HEK293T (cell line): ENCODE data around the gene SALL1.

Source experiments
- CTCF ChIA-PET: fragments of 350-600 bp; formaldehyde crosslinking; extraction: SDS; loops from one replicate; lab custom pipeline; 2021; ENCODE audit warnings: antibody characterized with exemption, inconsistent platforms; lab: Yijun Ruan, JAX
- POLR2A ChIA-PET: fragments of 350-600 bp; formaldehyde crosslinking; extraction: SDS; loops from one replicate; lab custom pipeline; 2020; ENCODE audit warnings: antibody characterized with exemption, inconsistent platforms; lab: Yijun Ruan, JAX
- DNase-seq: peaks from one replicate; pipeline ENCODE4 v3.0.0; 2012; ENCODE audit warnings: mixed read lengths; ENCODE audit errors: extremely low spot score
- ARNT ChIP-seq: fragments of 450-650 bp; IDR thresholded peaks from 2 replicates; pipeline ENCODE4 v1.6.1; 2017; ENCODE audit warnings: mild to moderate bottlenecking
- BHLHE40 ChIP-seq: fragments of 450-650 bp; IDR thresholded peaks from 2 replicates; pipeline ENCODE4 v1.6.1; 2016; ENCODE audit warnings: mild to moderate bottlenecking, moderate library complexity, borderline replicate concordance
- CTBP1 ChIP-seq: fragments of 450-650 bp; IDR thresholded peaks from 2 replicates; pipeline ENCODE4 v1.6.1; 2016; ENCODE audit warnings: borderline replicate concordance
- ELF4 ChIP-seq: fragments of 450-650 bp; IDR thresholded peaks from 2 replicates; pipeline ENCODE4 v1.6.1; 2017; ENCODE audit warnings: antibody characterized with exemption
- FOXA1 ChIP-seq: fragments of 450-650 bp; IDR thresholded peaks from 2 replicates; pipeline ENCODE4 v1.6.1; 2016; ENCODE audit warnings: mild to moderate bottlenecking
- FOXK2 ChIP-seq: fragments of 450-650 bp; IDR thresholded peaks from 2 replicates; pipeline ENCODE4 v1.6.1; 2016; ENCODE audit warnings: mild to moderate bottlenecking
- FOXM1 ChIP-seq: fragments of 450-650 bp; IDR thresholded peaks from 2 replicates; pipeline ENCODE4 v1.6.1; 2017; ENCODE audit warnings: mild to moderate bottlenecking, borderline replicate concordance
- HDGF ChIP-seq: fragments of 450-650 bp; IDR thresholded peaks from 2 replicates; pipeline ENCODE4 v1.6.1; 2017; ENCODE audit warnings: antibody characterized with exemption, borderline replicate concordance
- L3MBTL2 ChIP-seq: fragments of 450-650 bp; conservative IDR thresholded peaks from 2 replicates; pipeline ENCODE4 v1.6.1; 2016; ENCODE audit warnings: mild to moderate bottlenecking
- LEF1 ChIP-seq: fragments of 450-650 bp; IDR thresholded peaks from 2 replicates; pipeline ENCODE4 v1.6.1; 2017; ENCODE audit warnings: mild to moderate bottlenecking, borderline replicate concordance
- NFRKB ChIP-seq: fragments of 450-650 bp; IDR thresholded peaks from 2 replicates; pipeline ENCODE4 v1.6.1; 2016; ENCODE audit warnings: mild to moderate bottlenecking, moderate library complexity
- PKNOX1 ChIP-seq: fragments of 450-650 bp; IDR thresholded peaks from 2 replicates; pipeline ENCODE4 v1.6.1; 2016
- SP1 ChIP-seq: fragments of 450-650 bp; IDR thresholded peaks from 2 replicates; pipeline ENCODE4 v1.6.1; 2017
- SUZ12 ChIP-seq: fragments of 450-650 bp; IDR thresholded peaks from 2 replicates; pipeline ENCODE4 v1.6.1; 2016; ENCODE audit warnings: mild to moderate bottlenecking
- TARDBP ChIP-seq: fragments of 450-650 bp; IDR thresholded peaks from 2 replicates; pipeline ENCODE4 v1.6.1; 2016
- ZNF384 ChIP-seq: fragments of 450-650 bp; IDR thresholded peaks from 2 replicates; pipeline ENCODE4 v1.6.1; 2016

The SALL1 gene

GRCh38 chr16:51109173-51109572 is 41.9 kb downstream of the SALL1 start:
- CTCF ChIA-PET = no interaction called here
- TF ChIP-seq LEF1 (no peak), ELF4 (no peak), HDGF (no peak), TARDBP (no peak), SP1 (no peak), SUZ12 (no peak), FOXM1 (no peak), L3MBTL2 (no peak), BHLHE40 (no peak), PKNOX1 (no peak), FOXK2 (no peak), CTBP1 (no peak), ARNT (no peak), FOXA1 (no peak), NFRKB (no peak)
- POLR2A ChIA-PET = no interaction called here
- no peak for DNase-seq

GRCh38 chr16:51107742-51108141 is 43.3 kb downstream of the SALL1 start:
- no peak for TF ChIP-seq L3MBTL2
- no peak for TF ChIP-seq FOXK2
- no peak for TF ChIP-seq SUZ12
- TF ChIP-seq PKNOX1 = no peak
- TF ChIP-seq NFRKB = no peak
- CTCF ChIA-PET = no interaction called here
- DNase-seq = no peak
- POLR2A ChIA-PET = no interaction called here

- ChIA-PET POLR2A (no interaction called here), CTCF (no interaction called here)
- no peak for DNase-seq
- TF ChIP-seq ELF4 = no peak
- TF ChIP-seq L3MBTL2 = no peak
- TF ChIP-seq PKNOX1 = no peak
- TF ChIP-seq FOXK2 = no peak
- TF ChIP-seq LEF1 = no peak
- no peak for TF ChIP-seq HDGF
- TF ChIP-seq CTBP1 = no peak
- no peak for TF ChIP-seq FOXM1
- no peak for TF ChIP-seq SP1
- TF ChIP-seq FOXA1 = no peak
- no peak for TF ChIP-seq ZNF384
- no peak for TF ChIP-seq SUZ12
- TF ChIP-seq TARDBP = no peak
- no peak for TF ChIP-seq NFRKB
- TF ChIP-seq BHLHE40 = no peak
- TF ChIP-seq ARNT = no peak
Measured at GRCh38 chr16:51106535-51106934, 44.5 kb downstream of the SALL1 start.

DNA sequence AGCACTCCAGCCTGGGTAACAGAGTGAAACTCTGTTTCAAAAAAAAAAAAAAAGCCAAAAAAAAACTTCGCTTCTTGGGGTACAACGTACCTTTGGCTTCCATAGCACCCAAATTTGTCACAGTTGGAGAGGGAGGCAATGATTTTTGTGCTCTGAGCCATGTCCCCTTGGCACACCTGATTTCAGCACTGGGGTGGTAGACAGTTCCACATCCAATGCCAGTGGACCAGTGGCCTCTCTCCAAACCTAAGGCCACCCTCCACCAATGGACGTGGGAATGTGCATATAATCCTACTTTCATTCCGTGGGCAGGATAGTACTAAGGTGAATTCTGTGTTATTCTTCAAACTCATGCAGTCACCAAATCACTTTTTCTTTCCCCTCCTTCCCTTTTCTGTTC is 47.5 kb downstream of the SALL1 start:
- ChIA-PET POLR2A (no interaction called here), CTCF (no interaction called here)
- no peak for DNase-seq
- TF ChIP-seq ELF4 (no peak), HDGF (no peak), BHLHE40 (no peak), SUZ12 (no peak), SP1 (no peak), TARDBP (no peak), ZNF384 (no peak), PKNOX1 (no peak), FOXM1 (no peak), NFRKB (no peak), LEF1 (no peak), FOXA1 (no peak), CTBP1 (no peak), L3MBTL2 (no peak), FOXK2 (no peak), ARNT (no peak)

- CTCF ChIA-PET = no interaction called here
- POLR2A ChIA-PET = no interaction called here
- no peak for TF ChIP-seq SUZ12
- no peak for TF ChIP-seq BHLHE40
- TF ChIP-seq ARNT = no peak
- no peak for TF ChIP-seq PKNOX1
- TF ChIP-seq HDGF = no peak
- TF ChIP-seq ELF4 = no peak
- TF ChIP-seq L3MBTL2 = no peak
- TF ChIP-seq FOXA1 = no peak
- TF ChIP-seq NFRKB = no peak
- no peak for TF ChIP-seq FOXK2
- TF ChIP-seq SP1 = no peak
- no peak for TF ChIP-seq FOXM1
- DNase-seq = no peak
Measured at GRCh38 chr16:51097729-51098128, 53.3 kb downstream of the SALL1 start.
